HL-60 (cell line): Measurements from ENCODE around the gene ZFYVE16.
A peak's percentile ranks its signal among the peaks of the same experiment; 100 is the strongest.
"Not testable (repeated sequence)": the region's sequence is repeated elsewhere in the genome, so short reads cannot be mapped to it uniquely, and the experiment has no call there.

Experiments used
- DNase-seq, 2 experiments: peaks; one replicate each; pipeline ENCODE4 v3.0.0-alpha.2; 2010 to 2020; ENCODE audit warnings: low read depth in 1 of 2, low spot score in 1 of 2
- H3K27ac ChIP-seq: fragments of 250-450 bp; sonication (Bioruptor Pico); replicated peaks from 2 replicates; pipeline ENCODE4 v1.5.1; 2020; ENCODE audit warnings: mild to moderate bottlenecking, moderate library complexity
- H3K27me3 ChIP-seq: fragments of 250-450 bp; sonication (Bioruptor Pico); 2 replicates; pipeline ENCODE4 v1.5.1; 2021; ENCODE audit warnings: mild to moderate bottlenecking, moderate library complexity; ENCODE audit not compliant: insufficient read depth, poor library complexity, severe bottlenecking
- H3K4me3 ChIP-seq: replicated peaks from 2 replicates; pipeline ENCODE4 v1.5.1; 2011; ENCODE audit warnings: mild to moderate bottlenecking, control low read depth, low read length; ENCODE audit not compliant: insufficient read depth
- CTCF ChIP-seq: IDR thresholded peaks from one replicate; pipeline ENCODE4 v1.5.1; 2011; ENCODE audit warnings: low read length, control low read depth, inconsistent platforms; ENCODE audit not compliant: insufficient read depth
- GABPA ChIP-seq: IDR thresholded peaks from 2 replicates; pipeline ENCODE4 v1.6.1; 2012; ENCODE audit warnings: low read depth
- POLR2AphosphoS5 ChIP-seq: IDR thresholded peaks from 2 replicates; pipeline ENCODE4 v1.6.1; 2012; ENCODE audit warnings: low read depth
- REST ChIP-seq: IDR thresholded peaks from 2 replicates; pipeline ENCODE4 v1.6.1; 2012; ENCODE audit warnings: low read depth; ENCODE audit not compliant: insufficient replicate concordance
- SPI1 ChIP-seq: IDR thresholded peaks from 2 replicates; pipeline ENCODE4 v1.6.1; 2012; ENCODE audit warnings: low read depth, mild to moderate bottlenecking, borderline replicate concordance

ZFYVE16 gene

GRCh38 chr5:80399526-80400239, 8.2 kb upstream of the ZFYVE16 start:
- TF ChIP-seq GABPA (no peak), CTCF (no peak)
- peak; percentile 16 to 72 for DNase-seq
- peak overlapping the region; percentile 43 for H3K27ac ChIP-seq
- H3K4me3 ChIP-seq, result no peak overlapping the region
- H3K27me3 ChIP-seq, result no peaks in the 10 kb centered on the region

- peak; percentile 5; the same call in 1 of the 2 replicates for TF ChIP-seq SPI1
- DNase-seq, result peak in 1 of 2 experiments; percentile 14
- H3K27ac ChIP-seq, result peak overlapping the region; percentile 43
- H3K4me3 ChIP-seq, H3K27me3 ChIP-seq: not testable (repeated sequence)
Observed at GRCh38 chr5:80400368-80400767, 7.5 kb upstream of the ZFYVE16 start.

- Histone ChIP-seq H3K27ac (no peak overlapping the region), H3K4me3 (no peak overlapping the region), H3K27me3 (no peaks in the 10 kb centered on the region)
- TF ChIP-seq REST (no peak), SPI1 (0 out of 2 replicates have a peak, but pooled peaks have one; percentile 4)
- no peak for DNase-seq
Observed at GRCh38 chr5:80403782-80404181, 4.1 kb upstream of the ZFYVE16 start.

- Histone ChIP-seq H3K27ac (peak overlapping the region; percentile 84), H3K4me3 (peak overlapping the region; percentile 81), H3K27me3 (no peaks in the 10 kb centered on the region)
- no peak for TF ChIP-seq REST
- TF ChIP-seq POLR2AphosphoS5, result no peak
- no peak for TF ChIP-seq GABPA
- no peak for TF ChIP-seq SPI1
- TF ChIP-seq CTCF, result no peak
- DNase-seq, result no peak
Observed at GRCh38 chr5:80406980-80407734, 707 bp upstream of the ZFYVE16 start.
